HL-60 (cell line): Measurements from ENCODE around the gene USP10.

Experiments used
- DNase-seq, 2 experiments: peaks; one replicate each; pipeline ENCODE4 v3.0.0-alpha.2; 2010 to 2020; ENCODE audit warnings: low read depth in 1 of 2, low spot score in 1 of 2
- H3K27ac ChIP-seq: fragments of 250-450 bp; sonication (Bioruptor Pico); replicated peaks from 2 replicates; pipeline ENCODE4 v1.5.1; 2020; ENCODE audit warnings: mild to moderate bottlenecking, moderate library complexity
- H3K27me3 ChIP-seq: fragments of 250-450 bp; sonication (Bioruptor Pico); 2 replicates; pipeline ENCODE4 v1.5.1; 2021; ENCODE audit warnings: mild to moderate bottlenecking, moderate library complexity; ENCODE audit not compliant: insufficient read depth, poor library complexity, severe bottlenecking
- H3K4me3 ChIP-seq: replicated peaks from 2 replicates; pipeline ENCODE4 v1.5.1; 2011; ENCODE audit warnings: mild to moderate bottlenecking, control low read depth, low read length; ENCODE audit not compliant: insufficient read depth
- CTCF ChIP-seq: IDR thresholded peaks from one replicate; pipeline ENCODE4 v1.5.1; 2011; ENCODE audit warnings: low read length, control low read depth, inconsistent platforms; ENCODE audit not compliant: insufficient read depth
- GABPA ChIP-seq: IDR thresholded peaks from 2 replicates; pipeline ENCODE4 v1.6.1; 2012; ENCODE audit warnings: low read depth
- POLR2AphosphoS5 ChIP-seq: IDR thresholded peaks from 2 replicates; pipeline ENCODE4 v1.6.1; 2012; ENCODE audit warnings: low read depth
- REST ChIP-seq: IDR thresholded peaks from 2 replicates; pipeline ENCODE4 v1.6.1; 2012; ENCODE audit warnings: low read depth; ENCODE audit not compliant: insufficient replicate concordance
- SPI1 ChIP-seq: IDR thresholded peaks from 2 replicates; pipeline ENCODE4 v1.6.1; 2012; ENCODE audit warnings: low read depth, mild to moderate bottlenecking, borderline replicate concordance

USP10 gene

GRCh38 chr16:84740596-84741116 is 40.9 kb downstream of the USP10 start:
- Histone ChIP-seq H3K27me3 (no peaks in the 10 kb centered on the region), H3K27ac (no peak overlapping the region), H3K4me3 (no peak overlapping the region)
- DNase-seq, result no peak
- TF ChIP-seq REST (no peak), GABPA (no peak), POLR2AphosphoS5 (no peak), CTCF (no peak), SPI1 (no peak)

GRCh38 chr16:84741340-84741830 is 41.6 kb downstream of the USP10 start:
- H3K4me3 ChIP-seq, result no peak overlapping the region
- DNase-seq, result peak in 1 of 2 experiments; percentile 32
- no peak overlapping the region for H3K27ac ChIP-seq
- H3K27me3 ChIP-seq, result no peaks in the 10 kb centered on the region
- TF ChIP-seq CTCF (no peak), POLR2AphosphoS5 (no peak), REST (no peak), SPI1 (no peak), GABPA (no peak)

- H3K27me3 ChIP-seq, result no peaks in the 10 kb centered on the region
- H3K27ac ChIP-seq, result peak overlapping the region; percentile 28
- no peak overlapping the region for H3K4me3 ChIP-seq
- no peak for DNase-seq
- TF ChIP-seq SPI1, result peak; percentile 67; the same call in 1 of the 2 replicates
- no peak for TF ChIP-seq POLR2AphosphoS5
- TF ChIP-seq GABPA, result no peak
- no peak for TF ChIP-seq CTCF
These were observed 42.9 kb downstream of the USP10 start for GRCh38 chr16:84742641-84743092.

GRCh38 chr16:84746231-84746630 is 46.4 kb downstream of the USP10 start:
- TF ChIP-seq GABPA (no peak), POLR2AphosphoS5 (no peak), SPI1 (no peak), REST (no peak), CTCF (no peak)
- H3K27ac ChIP-seq, result no peak overlapping the region
- no peak overlapping the region for H3K4me3 ChIP-seq
- no peaks in the 10 kb centered on the region for H3K27me3 ChIP-seq
- no peak for DNase-seq
